Renal cortical epithelial cell (primary cell): Measurements from ENCODE around the gene FHAD1. TPM values are rescaled to one million over a fixed set of nuclear protein-coding genes. Genes with fewer than 3 reads are reported as not detected.
A peak's percentile ranks its signal among the peaks of the same experiment; 100 is the strongest.
"Not testable (repeated sequence)": the region's sequence is repeated elsewhere in the genome, so short reads cannot be mapped to it uniquely, and the experiment has no call there.

Experiments
- DNase-seq: peaks from one replicate; pipeline ENCODE4 v3.0.0-alpha.2; 2011; ENCODE audit warnings: low read depth
- total RNA-seq: library from RNA; depleted of rRNA; stranded (reverse); fragments of >200 nt; gene quantifications from 2 replicates; pipeline ENCODE4 v1.2.3, GENCODE V29; 2014

The FHAD1 gene
- total RNA-seq, 1 donor from 2014 or later, result 1.3 TPM

DNA sequence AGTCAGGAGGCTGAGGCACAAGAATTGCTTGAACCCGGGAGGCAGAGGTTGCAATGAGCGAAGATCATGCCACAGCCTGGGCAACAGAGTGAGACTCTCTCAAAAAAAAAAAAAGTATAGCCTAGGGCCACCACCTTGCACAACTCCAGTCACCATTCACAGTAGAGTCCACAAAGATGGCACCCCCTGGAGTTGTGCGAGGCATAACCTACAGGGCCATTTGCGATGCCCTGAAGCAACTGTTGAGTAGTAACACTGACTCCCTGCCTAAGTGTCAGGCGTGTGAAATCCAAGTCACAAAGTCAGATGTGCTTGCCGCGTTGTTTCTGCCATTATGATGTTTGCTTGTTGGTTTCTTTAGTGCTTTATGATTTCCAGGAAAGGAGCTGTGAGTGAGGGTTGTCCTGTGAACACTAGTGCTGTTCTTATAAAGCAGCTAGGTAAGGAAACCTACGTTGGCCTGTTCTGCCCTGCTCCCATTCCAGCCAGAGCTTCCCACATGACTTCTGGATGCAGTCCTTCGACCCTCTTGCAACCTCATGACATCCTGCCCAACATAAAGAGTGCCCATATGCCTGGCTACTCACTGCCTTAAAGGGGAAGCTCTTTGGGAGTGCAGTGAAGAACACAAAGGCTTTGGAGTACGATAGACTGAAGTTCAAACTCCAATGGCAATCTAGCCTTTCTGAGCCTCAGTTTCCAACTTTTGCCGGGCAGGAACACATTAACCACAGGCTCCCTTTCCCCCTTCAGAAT lies 29.8 kb downstream of the FHAD1 start:
- DNase-seq, result no peak

GRCh38 chr1:15277447-15277838 lies 30.4 kb downstream of the FHAD1 start:
- DNase-seq, result no peak

- DNase-seq, result no peak
Measured at GRCh38 chr1:15277933-15278332, 30.9 kb downstream of the FHAD1 start.

DNA sequence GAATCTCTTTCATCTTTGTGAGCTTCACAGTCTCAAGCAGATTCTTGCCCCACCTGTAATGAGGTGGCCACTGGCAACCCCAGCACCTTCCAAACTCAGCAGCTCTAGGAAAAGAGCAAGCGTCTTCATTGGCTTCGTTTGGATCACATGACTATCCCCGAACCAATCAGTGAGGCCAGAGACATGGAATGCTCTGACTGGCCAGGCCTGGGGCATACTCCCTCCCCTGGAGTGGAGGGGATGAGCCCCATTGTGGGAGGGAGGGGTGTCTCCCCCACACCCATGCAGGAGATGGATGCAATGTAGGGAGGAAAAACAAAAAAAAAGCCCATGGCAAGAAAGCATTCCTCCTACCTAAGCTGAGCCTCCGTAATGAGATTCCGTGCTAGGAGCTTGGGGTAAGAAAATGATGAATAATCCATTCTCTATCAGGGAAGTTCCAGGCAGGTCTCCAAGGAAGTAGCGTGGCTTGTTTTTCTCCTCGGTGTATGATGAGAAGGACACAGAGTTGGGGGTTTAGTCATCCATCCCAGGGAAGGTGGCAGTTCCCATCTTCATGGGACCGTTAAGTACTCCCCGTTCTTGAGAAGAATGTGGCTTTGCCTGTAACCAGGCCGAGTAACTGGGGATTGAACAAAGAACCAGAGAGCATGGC lies 32.7 kb downstream of the FHAD1 start:
- DNase-seq, result peak; percentile 49

DNA sequence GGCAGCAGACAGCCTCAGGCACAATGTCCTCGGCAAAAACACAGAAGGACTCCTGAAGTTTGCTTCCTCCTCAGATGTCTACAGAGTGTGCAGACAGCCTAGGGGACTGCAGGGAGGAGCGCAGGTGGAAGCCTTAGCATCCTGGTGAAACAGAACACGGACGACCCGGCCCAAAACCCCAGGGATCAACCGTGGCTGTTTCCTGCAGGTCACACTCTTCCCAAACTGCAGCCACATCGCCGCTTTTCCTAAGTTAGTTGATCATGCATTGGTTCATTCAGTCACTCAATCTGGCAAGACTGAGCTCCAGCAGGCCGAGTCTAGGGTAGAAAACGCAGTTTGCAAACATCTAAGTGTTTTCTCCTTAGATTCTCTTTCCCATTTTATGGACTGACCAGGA lies 33.4 kb downstream of the FHAD1 start:
- DNase-seq, result no peak

DNA sequence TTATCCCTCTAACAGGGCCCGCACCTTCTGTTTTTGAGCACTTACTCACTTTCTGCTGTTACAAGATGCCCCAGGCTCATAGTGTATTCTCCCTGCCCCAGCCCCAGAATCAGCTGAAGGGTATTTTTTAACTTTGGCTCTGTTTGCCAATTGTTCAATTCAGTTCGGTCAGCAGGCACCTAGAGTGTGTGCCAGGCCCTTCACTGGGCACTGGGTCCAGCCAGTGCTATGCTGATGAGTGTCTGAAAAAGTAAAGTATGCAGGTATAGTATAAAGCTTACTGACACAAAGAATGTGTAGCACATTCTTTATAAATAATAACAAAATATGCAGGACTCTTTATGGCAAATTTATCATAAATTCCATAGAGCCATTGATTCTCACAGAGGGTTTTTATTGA lies 35.0 kb downstream of the FHAD1 start:
- DNase-seq, result no peak

GRCh38 chr1:15282810-15283474 lies 35.9 kb downstream of the FHAD1 start:
- no peak for DNase-seq

- DNase-seq, result peak; percentile 68
Measured at GRCh38 chr1:15283526-15283925, 36.5 kb downstream of the FHAD1 start.

DNA sequence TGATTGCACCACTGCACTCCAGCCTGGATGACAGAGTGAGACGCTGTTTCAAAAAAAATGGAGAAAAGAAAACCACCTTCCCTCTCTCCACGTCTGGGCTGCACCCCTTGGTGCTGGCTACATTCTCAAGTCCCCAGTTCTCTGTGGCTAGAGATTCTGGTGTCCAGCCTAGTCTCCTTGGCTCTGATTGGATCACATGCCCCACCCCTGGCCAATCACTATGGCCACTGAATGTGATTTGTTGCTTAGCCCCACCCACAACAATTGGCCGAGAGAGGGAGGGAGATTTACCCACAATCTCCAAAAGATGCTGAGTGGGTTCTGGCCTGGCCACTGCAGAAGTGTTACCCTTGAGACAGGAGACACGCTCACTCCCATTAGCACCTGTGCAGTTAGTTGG lies 39.4 kb downstream of the FHAD1 start:
- no peak for DNase-seq

- no peak for DNase-seq
Measured at GRCh38 chr1:15287035-15287979, 40.3 kb downstream of the FHAD1 start.

DNA sequence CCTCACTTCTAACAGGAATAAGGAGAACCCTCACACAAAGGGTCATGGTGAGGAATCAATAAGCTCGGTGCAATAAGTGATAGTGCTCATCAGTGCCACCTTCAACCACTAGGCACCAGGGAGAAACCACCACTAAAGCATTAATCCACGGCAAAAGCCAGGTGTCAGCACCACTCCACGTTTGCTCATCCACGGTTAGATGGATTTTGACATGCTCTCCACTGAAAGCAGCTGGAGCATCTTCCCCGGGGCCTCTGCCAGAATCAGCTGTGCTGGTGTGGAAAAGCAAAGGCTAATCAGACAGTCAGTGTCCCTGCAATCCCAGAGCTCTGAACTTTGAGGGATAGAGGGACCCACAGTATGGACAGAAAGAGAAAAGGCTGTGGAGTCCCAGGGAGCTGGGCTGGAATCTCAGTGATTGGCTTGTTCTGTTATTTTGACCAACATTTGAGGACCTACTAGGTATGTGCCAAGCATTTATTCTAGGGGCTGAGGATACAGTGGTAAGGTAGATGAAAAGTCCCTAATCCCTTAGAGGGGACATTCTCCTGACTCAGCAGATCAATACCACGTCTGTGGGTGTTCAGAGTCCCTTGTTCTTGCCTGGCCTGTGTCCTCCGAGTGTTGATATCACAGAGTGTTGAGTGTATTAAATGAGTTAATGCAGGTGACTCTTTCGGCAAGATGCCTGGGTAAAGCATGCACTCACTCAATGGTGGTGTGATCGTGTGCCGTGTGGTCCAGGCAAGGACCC lies 41.3 kb downstream of the FHAD1 start:
- no peak for DNase-seq

DNA sequence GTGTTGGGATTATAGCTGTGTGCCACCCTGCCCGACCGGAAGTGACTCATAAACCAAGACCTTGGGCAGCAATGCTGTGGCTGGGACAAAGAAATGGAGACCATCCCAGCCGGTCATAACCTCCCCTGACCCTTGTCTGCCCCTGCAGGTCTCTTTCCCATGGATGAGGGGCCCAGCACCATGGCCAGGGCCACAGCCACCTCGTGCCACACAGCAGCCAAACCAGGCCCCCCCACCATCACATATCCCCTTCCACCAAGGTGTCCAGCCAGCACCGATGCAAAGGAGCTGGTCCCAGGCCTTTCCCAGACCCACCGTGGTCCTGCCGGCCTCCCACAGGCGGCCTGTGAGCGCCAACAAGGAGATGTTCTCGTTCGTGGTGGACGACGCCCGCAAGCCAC lies 42.2 kb downstream of the FHAD1 start:
- DNase-seq, result no peak

GRCh38 chr1:15290382-15290781 lies 43.4 kb downstream of the FHAD1 start:
- no peak for DNase-seq

DNA sequence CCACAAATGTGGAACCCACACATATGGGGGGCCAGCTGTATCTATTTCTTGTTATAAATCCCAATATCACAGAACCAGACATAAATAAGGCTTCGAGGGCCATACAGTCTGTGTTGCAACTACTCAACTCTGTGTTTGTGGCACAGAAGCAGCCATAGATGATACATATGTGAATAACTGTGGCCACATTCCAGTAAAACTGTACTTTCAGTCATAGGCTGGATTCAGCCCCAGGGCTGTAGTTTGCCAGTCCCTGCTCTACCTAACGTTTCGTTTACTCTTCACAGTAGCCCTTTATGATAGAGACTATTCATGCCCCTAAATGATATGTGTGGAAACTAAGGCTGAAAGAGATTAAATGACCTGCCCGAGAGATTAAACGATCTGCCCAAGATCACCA lies 48.7 kb downstream of the FHAD1 start:
- no peak for DNase-seq

DNA sequence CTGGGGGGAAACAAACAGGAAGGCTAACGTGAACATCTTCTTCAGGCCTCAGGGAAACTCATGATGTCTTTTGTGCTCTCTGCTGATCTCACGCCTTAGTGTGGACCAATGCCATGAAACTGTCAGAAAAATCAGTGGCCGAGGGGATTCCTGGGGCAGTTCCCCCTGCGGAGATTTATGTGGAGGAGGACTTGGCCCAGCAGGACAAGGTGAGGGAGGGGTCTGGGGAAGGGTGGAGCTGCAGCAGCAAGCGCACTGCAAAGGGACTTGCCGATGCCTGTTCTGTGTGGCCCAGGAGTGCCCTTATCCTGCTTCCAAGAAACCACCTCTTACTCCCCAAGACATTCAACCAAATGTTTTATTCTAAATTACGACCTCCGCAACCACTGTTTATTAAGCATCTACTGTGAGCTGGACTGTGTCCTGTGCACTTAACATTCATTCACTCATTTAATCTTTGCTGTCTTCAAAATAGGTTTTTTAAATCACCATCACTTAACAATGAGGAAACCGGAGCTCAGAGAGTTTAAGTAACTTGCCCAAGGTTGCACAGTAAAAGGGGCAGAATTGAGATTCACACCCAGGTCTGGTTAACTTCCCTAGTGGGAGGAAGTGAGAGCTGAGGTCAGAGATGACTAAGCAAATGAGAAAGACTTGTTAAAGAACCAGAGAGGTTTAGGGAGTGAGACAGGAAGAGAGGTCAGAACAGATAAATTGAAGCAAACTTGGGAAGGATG lies 49.7 kb downstream of the FHAD1 start:
- no peak for DNase-seq

GRCh38 chr1:15297975-15298374 lies 51.0 kb downstream of the FHAD1 start:
- DNase-seq, result not testable (repeated sequence)

DNA sequence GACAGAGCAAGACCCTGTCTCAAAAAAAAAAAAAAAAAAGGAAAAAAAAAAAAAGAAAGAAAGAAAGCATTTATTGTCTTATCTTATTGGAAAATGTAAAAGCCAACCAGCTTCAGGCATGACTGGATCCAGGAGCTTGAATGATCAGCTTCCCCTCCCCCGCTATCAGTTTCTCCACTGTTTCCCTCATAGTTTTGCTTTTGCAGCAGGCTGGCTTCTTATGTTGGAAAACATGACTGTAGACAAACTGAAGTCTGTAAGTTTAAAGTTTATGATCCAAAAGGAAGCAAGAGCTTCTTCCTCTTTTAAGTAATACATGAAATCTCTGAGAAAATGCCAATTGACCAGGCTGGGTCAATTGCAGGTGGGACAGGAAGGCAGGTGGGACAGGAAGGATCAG lies 52.2 kb downstream of the FHAD1 start:
- no peak for DNase-seq

DNA sequence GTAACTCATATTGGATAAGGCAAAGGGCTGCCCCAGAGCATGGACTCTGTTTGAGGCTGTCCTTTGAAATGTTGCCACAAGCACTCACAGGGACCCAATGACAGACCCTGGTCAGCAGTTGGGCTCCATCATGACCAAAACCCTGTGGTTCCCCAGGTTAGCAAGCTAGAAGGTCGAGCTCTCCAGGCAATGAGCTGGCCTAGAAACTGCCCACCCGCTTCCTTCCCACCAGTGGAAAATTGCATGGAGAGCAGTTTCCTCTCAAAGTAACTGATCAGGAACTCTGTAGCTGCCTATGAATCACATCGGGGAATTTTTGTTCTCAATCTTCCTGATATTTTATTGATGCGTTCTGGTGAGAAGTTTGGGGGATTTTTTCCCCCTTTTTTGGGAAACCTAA lies 52.8 kb downstream of the FHAD1 start:
- no peak for DNase-seq

DNA sequence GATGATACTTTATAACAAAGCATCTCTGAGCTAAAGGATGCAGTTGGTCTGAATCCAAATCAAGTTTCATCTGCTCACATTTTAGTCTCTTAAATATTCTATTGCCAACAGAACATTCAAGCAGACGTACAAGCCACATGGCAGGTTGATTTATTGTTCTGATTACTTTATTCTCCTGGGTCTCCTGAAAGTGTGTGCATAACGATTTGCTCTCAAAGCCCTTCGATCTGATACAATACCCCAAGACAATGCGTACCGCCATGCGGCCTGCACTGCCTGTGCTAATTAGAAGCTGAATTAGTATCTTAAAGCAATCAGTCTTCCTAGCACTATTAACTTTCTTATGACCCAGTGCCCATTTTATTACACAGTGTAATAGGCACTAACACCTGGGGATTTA lies 56.9 kb downstream of the FHAD1 start:
- no peak for DNase-seq

DNA sequence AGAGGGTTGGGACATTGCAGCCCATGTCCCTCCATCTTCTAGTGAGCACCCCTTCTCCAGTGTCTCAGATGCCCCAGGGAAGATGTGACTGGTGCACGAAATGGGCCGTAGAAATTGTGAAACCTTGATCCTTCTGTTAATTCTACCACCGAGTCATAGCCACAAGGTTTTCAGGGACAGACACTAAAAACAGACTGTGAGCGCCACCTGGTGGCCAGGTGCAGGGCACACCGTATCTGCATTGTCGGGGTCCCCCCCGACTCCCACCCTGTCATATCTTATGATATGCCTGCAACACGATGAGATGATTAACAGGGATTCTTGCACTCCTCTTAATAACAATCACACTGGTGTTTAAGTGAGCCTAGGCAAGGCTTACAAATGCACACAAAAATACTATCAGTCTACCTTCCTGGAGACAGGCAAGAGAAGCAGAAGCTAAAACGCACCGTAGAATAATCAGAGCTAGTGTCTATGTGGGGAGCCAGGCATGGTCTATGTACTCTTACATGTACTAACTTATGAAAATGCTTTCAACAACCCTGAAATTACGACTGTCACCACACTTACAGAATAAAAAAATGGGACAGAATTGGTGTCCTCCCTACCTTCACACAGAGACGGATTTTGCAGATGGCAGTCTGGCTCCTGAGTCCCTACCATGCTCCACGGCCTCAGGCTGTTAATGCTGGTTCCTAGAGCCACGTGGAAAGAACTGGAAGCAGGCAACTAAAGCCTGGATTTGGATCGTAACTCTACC lies 57.9 kb downstream of the FHAD1 start:
- DNase-seq, result peak; percentile 47
